DMS114 treated with DMSO at 0.1 percent for 48 hours (cell line): ENCODE measurements around the gene BTN3A1.
A peak's percentile ranks its signal among the peaks of the same experiment; 100 is the strongest.
"Not testable (repeated sequence)": the region's sequence is repeated elsewhere in the genome, so short reads cannot be mapped to it uniquely, and the experiment has no call there.

ENCODE experiments used
- DNase-seq: peaks from one replicate; lab custom pipeline; 2025; ENCODE audit not compliant: unreplicated experiment; lab: John Stamatoyannopoulos, UW

The BTN3A1 gene

DNA sequence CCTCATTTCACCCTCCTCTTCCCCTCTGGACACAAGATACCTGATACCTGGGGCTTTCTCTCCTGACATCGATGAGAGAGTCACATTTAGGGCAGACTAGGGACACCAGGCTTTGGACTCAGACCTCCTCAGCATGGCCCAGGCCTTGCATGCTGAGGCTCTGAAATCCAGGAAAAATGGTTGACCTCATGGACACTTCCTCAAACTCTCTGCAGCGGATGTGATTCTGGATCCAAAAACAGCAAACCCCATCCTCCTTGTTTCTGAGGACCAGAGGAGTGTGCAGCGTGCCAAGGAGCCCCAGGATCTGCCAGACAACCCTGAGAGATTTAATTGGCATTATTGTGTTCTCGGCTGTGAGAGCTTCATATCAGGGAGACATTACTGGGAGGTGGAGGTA, 10.9 kb downstream of the BTN3A1 start:
- DNase-seq: no peak

DNA sequence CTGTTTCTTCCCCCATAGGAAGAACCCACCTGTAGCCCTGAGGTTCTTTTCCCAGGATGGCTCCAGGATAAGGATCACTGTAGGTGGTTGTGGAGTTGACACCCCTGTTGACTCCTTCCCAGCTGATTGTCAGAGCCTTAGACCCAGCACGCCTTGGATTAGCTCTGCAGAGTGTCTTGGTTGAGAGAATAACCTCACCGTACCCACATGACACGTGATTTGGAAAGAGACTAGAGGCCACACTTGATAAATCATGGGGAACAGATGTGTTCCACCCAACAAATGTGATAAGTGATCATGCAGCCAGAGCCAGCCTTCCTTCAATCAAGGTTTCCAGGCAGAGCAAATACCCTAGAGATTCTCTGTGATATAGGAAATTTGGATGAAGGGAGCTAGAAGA, 12.2 kb downstream of the BTN3A1 start:
- no peak for DNase-seq

DNA sequence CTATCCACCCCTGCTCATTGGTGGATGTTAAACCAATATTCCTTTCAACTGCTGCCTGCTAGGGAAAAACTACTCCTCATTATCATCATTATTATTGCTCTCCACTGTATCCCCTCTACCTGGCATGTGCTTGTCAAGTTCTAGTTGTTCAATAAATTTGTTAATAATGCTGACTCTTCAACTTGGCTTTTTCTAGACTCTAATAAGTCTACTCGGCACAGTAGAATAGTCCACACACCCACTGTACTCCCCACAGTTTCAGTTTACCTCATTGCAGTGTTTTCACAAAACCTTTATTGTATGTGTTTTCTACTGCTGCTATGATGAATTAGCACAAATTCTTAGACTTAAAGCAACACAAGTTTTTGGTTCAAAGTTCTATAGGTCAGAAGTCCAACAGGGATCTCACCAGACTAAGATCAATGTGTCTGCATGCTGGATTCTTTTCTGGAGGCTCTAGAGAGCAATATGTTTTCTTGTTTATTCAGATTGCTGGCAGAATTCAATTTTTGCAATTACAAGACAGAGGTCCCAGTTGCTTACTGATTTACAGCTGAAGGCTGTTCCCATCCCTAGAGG, 13.1 kb downstream of the BTN3A1 start:
- DNase-seq: no peak

DNA sequence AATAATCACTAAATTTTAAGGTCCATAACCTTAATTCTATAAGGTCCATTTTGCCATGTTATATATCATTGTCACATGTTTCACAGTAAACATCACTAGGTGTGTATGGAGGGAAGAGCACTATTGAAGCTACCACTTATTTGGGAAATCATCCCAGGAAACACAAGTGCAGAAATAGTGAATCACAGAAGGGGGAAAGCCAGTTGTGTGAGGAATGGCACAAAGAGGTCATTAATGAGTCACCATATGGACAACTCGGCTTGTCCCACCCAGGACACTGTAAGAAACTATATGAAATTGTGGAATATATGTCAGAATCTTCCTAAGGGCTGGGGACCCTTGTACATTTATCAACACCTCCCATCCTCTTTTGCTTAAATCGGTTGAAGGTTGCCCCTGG, 13.7 kb downstream of the BTN3A1 start:
- no peak for DNase-seq

DNA sequence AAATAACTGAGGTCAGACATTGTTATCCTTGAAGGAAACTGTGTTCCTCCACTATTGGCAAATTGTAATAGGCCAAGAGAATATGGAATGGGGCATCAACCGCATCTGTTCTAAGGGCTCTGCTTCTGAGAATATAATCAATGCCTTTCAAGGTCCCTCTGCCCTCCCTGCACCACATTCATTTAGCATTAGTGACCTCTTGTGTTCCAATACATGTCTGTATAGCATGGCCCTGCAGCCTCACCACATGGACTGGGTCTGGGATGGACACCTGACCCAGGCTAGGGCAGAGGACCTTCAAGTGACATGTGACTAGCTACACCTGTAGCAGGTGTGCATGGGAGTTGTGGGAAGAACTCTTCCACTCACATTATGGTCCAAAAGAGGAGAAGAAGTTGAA, 14.2 kb downstream of the BTN3A1 start:
- no peak for DNase-seq

DNA sequence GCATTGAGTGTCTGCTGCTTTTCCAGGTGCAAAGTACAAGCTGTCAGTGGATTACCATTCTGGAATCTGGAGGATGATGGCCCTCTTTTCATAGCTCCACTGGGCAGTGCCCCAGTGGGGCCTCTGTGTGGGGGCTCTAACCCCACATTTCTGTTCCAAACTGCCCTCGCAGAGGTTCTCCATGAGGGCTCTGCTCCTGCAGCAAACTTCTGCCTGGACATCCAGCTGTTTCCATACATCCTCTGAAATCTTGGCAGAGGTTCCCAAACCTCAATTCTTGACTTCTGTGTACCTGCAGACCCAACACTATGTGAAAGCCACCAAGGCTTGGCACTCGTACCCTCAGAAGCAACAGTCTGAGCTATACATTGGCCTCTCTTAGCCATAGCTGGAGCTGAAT, 16.0 kb downstream of the BTN3A1 start:
- DNase-seq: not testable (repeated sequence)

DNA sequence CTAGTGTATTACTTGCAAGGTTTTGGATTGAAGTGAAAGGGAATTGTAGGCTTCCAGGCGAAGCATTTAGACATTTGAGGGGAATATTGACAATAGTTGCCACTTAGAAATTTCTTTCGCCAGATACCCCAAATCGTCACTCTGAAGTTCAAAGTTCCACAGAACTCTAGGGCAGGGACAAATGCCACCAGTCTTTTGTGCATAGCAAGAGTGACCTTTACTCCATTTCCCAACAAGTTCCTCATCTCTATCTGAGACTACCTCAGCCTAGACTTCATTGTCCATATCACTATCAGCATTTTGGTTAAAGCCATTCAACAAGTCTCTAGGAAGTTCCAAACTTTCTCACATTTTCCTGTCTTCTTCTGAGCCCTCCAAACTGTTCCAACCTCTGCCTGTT, 16.7 kb downstream of the BTN3A1 start:
- DNase-seq: not testable (repeated sequence)

DNA sequence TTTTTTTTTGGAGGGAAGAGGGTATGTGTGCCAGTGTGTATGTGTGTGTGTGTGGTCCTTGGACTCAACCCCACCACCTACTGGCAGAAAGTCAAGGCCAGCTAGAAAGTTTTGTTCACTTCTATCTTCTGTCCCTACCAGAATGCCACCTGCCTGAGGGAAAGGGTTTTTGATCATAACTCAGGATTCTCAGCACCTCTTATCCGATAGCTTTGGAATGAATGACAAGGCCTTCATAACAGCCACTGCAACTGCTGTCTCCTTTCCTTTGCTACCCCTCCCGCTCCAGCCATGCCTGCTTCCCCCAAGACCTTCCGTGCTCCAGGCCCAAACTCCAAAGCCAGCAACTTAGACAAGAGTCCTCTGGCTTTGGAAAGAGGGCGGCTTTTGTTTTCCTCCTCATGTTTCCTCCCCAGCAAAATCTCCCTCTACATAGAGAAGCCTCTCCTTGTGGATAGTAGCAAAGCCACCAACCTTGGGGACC, 18.7 kb downstream of the BTN3A1 start:
- DNase-seq: peak; percentile 71

DNA sequence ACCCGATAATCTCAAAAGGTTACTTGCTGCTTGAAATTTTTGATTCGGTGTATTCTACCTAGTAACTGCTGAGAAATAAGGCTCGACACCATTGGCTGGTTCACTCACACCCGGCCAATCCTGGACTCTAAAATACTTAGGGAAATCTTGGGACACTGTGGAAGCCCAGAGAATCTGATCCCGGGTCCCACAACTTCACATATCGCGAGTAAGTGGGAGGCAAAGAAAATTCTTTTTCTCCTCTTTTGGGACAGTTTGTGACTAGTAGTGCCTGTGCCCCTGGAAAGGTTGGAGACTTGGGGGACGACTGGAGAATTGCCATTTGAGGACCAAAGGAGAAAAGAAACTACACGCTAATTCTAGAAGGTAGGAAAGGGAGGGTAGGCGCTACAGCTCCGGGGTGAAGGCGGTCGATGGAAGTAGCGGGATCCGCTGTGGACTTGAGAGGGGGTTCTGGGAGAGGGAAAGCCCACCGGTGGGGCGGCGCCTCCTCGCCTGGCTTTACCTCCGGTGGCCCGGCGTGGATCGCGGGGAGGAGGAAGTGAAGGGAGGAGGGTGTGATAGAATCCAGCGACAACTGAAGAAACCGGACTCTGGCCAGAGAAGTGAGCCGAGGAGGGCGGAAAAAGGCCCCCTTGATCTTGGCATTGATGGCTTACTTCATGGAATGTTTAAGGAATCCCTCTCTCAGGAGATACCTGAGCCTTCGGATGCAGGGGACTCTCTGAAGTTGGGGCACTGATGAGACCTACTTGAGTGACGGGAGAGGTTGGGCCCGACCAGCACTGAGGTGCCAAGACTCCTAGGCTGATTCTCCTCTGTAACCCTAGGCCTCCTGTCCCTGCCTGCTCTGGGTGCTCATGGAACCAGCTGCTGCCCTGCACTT, 19.4 kb downstream of the BTN3A1 start:
- peak; percentile 98 for DNase-seq

DNA sequence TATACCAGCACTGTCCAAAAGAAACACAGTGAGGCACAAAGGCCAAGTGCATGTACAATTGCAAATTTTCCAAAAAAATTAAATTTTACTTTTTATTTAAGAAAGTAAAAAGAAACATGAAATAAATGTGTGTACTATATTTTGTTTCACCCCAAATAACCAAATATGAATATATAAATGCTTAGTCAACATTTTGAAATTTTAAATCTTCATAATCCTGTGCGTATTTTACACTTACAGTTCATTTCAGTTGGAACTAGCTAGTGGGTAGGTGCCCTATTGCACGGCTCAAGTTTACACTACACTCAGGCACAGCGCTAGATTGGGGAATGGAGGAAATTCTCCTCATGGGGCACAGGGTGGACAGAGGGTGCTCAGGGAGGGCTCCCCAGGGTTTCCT, 20.3 kb downstream of the BTN3A1 start:
- DNase-seq: no peak

DNA sequence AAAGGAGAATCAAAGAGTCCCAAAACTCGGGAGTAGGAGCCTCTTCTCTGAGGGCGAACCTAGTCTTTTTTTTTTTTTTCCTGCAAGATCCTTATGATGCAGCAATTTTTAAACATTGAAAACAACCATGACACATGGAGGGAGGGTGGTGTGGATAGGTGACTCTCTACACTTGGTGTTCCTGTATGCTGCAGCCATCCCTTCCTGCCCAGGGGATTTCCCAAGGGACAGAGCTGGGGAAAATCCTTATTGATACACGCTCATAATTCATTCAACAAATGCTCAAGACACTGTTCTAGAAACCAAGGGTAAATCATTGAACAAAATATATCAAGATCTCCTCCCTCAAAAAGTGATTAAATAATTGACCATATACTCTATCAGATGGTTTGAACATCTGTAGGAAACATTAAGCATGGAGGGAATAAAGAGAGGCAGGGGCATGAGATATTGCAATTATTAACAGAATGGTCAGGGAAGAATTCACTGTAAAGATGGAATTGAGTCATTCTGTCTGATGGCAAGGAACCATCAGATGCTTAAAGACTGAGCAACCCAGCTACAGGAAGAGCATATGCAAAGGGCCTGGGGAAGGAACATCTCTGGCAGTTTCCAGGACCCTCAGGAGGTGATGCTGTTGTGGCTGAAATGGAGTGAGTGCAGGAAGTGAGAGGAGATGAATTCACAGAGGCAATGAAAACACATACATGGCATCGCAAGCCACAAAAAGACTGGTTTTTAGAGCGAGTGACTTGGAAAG, 24.8 kb downstream of the BTN3A1 start:
- no peak for DNase-seq

DNA sequence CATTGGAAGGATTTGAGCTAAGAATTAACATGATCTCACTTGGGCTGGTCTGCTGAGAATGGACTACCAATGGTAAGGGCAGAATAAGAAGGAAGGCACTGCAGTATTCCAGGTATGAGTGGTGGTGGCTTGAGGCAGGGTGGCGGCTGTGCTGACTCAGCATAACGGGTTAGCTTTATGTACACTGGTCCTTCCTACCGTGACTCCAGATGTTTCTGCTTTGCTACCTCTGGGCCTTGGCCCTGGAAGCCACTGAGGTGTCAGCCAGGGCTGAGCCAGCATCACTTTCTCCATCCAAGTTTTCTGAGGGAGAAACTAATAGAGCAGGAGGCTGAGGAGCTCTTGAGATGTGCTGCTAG, 25.4 kb downstream of the BTN3A1 start:
- DNase-seq: no peak

DNA sequence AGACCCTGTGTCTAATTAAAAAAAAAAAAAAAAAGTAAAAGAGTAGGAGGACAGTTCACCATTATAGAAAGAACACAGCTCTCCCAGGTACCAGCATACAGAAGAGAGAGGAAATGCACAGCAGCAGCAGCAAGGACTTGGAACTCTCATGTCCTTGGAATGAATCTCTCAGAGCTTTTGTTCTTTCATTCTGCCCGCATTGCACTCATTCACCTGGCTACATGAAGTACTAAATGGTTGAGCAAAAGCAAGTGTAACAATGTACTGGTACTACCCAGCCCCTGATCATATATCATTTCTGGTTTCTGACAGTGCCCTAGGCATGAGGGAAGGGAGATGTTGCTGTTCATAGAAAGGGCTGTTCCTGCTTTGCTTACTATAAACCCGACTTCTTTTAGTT, 26.1 kb downstream of the BTN3A1 start:
- DNase-seq: no peak

DNA sequence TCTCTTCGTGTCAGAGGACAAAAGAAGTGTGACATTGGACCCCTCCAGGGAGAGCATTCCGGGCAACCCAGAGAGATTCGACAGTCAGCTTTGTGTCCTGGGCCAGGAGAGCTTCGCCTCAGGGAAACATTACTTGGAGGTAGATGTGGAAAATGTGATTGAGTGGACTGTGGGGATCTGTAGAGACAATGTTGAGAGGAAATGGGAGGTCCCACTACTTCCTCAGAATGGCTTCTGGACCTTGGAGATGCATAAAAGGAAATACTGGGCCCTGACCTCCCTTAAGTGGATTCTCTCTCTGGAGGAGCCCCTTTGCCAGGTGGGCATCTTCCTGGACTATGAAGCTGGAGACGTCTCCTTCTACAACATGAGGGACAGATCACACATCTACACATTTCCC, 28.7 kb downstream of the BTN3A1 start:
- no peak for DNase-seq

DNA sequence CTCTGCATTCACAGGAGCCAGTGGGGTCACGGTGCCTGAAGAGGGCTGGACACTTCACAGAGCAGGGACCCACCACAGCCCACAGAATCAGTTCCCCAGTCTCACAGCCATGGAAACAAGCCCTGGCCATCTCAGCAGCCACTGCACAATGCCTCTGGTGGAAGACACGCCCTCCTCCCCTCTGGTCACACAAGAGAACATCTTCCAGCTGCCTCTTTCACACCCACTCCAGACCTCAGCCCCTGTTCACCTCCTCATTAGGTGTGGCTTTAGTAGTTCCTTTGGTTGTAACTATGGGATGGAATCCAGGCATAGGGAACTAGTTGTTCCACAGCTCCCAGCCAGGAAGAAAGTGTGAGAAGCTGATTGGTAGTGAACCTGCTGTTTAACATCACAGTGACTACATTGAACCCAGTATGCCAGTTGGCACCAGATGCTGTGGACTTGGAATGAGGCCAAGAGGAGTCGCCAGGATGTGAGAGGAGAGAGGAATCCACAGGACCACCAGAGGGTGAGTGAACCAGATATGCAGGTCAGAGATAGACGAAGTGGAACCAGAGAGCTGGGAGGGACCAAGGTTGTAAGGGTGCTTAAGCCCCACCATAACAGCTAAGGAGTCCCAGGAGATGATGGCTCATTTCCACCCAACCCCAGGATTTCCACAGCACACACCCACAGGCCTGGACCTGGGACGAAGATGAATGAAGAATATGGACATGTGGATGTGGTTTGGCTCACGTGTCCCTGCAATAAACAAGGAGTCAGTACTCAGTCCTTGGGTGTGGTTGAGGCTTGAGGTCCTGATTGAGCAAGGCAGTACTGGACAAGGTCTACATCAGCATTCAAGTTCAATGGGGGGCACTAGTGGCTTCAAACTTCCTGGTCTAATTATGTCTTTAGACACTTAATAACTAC, 29.4 kb downstream of the BTN3A1 start:
- DNase-seq: no peak

DNA sequence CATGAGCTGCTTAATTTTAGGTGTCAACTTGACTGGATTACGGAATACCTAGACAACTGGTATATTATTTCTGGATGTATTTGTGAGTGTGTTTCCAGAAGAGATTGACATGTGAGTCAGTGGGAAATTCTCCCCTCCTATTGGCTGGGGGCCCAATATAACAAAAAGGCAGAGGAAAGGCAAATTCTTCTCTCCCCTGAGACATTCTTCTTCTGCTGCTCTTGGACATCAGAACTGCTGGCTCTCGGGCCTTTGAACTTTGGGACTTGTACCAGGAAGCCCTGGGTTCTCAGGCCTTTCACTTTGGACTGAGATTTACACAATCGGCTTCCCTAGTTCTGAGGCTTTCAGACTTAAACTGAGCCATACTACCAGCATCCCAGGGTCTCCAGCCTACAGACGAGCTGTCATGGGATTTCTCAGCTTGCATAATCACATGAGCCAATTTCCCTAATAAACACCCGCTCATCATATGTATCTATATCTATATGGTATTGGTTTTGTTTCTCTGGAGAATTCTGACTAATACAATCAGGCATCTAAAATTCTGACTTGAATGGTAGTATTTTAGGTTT, 30.6 kb downstream of the BTN3A1 start:
- no peak for DNase-seq

DNA sequence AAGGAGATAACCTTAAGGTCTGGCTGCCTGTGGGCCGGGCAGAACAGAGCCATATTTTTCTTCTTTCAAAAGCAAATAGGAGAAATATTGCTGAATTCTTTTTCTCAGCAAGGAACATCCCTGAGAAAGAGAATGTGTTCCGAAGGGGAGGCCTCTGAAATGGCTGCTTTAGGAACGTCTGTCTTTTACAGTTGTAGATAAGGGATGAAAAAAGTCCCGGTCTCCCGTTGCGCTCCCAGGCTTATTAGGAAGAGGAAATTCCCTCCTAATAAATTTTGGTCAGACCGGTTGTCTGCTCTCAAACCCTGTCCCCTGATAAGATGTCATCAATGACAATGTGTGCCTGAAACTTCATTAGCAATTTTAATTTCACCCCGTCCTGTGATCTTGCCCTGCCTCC, 31.6 kb downstream of the BTN3A1 start:
- not testable (repeated sequence) for DNase-seq

DNA sequence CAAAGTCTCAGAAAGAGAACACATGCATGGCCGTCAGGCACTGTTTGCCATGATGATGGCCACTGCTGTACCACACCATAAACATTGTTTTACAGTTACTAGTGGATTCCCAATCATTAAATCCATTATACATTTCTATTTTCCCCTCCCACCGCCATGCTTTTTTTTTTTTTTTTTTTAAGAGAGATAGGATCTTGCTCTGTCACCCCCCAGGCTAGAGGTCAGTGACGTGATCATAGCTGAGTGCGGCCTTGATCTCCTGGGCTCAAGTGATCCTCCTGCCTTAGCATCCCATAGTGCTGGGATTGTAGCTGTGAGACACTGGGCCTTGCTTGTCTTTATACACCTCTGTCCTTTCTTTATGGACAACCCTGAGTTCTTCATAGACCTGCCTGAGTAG, 33.9 kb downstream of the BTN3A1 start:
- no peak for DNase-seq

DNA sequence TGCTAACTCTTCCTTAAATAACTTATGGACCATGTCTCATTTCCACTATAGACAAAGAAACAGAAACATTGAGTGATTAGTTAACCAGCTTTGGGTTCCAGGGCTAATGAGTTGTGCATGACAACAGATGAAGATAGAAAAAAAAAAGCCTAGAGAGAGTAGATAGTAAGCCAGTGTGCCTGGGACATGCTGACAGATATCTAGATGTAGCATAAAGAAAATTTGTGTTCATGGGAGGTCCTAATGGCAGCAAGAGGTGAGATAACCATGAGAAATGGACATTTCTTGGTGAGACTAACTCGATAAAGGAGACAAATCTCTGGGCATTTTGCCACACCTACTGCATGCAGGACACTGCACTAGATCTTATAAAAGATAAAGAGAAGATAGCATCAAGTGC, 35.5 kb downstream of the BTN3A1 start:
- DNase-seq: no peak

DNA sequence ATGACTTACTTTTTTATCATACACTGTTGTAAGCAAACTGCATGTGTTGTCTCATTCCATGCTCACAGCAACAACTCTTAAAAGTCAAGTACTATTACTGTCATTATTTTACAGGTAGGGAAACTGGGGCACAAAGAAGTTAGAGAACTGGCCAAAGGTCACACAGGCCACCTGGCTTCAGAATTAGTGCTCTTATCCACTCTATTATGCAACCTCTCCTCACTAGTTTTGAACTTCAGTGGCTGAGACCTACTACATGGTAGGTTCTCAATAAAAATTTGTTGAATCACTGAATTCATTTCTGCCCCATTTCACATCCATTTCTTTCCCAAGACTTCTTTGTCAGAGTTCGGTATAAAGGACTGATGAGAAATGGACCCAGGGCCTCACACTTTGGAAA, 35.9 kb downstream of the BTN3A1 start:
- no peak for DNase-seq
